Hematopoietic multipotent progenitor cell treated with erythropoietin and hydrocortisone succinate and interleukin-3 and kit ligand, for 15 days (in vitro differentiated cells): ENCODE results near the gene P4HA1.

Source experiments
- DNase-seq: peaks from one replicate; pipeline ENCODE4 v3.0.0-alpha.2; 2015; ENCODE audit warnings: low spot score

P4HA1 gene

GRCh38 chr10:72979709-72980108 is 117.0 kb downstream of the P4HA1 start:
- DNase-seq: no peak

GRCh38 chr10:72976886-72977285 is 119.8 kb downstream of the P4HA1 start:
- DNase-seq: no peak
